B cell (primary cell): ENCODE results near the gene GBA2.

Experiments
- EZH2 ChIP-seq: IDR thresholded peaks from 2 replicates; pipeline ENCODE4 v1.6.1; 2012; ENCODE audit warnings: borderline replicate concordance, low read depth, mild to moderate bottlenecking, moderate library complexity, low read length; ENCODE audit not compliant: insufficient read depth, poor library complexity, severe bottlenecking
- TF ChIP-seq, protein P1 (sequence below): fragments of 200-600 bp; IDR thresholded peaks from one replicate; pipeline ENCODE4 v1.8.0; 2022; ENCODE audit warnings: antibody characterized with exemption, mild to moderate bottlenecking

DNA sequence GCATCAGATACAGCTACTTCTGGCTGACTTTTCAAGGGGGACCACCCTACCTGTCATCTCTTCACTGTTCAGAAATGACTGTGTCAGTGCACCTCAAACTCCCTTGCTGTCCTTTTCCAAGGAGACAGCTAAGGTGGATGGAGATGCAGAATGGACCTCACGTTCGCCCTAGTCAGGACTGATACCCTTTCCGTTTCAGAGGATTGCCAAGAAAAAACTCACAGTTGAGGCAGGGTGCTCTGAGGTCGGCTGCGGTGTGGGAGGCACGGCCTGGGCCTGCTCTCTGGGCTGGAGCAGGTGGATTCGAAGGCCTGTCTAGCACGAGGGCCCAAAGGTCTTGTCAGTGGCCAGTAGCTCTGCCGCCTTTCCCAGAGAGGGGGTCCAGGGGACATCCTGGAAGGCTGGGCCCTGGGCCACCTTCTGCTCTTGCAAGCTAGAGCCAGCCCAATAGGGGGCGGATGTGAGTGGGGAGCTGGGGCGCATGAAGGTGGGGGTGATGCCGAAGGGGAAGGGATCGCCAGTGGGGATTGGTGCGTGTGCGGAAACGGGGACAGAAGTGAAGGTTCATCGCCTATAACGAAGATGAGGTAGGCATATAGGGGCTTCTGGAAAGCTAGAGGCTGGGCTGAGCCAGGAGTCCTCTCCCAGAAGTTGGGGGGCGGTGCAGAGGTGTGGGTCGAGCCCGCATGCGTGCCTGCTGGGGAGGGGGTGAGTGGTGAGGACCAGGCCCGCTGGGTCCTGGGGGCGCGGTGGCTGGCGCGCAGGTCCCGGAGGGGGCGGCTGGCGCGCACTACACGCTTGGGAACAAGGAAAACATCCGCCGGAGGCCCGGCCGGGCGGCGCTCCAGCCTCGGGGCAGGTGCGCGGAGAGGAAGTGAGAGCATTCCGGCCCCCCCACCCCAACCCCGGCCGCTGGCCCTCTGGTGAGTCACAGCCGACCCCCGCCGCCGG lies 7.5 kb upstream of the GBA2 start:
- TF ChIP-seq, protein P1, sequence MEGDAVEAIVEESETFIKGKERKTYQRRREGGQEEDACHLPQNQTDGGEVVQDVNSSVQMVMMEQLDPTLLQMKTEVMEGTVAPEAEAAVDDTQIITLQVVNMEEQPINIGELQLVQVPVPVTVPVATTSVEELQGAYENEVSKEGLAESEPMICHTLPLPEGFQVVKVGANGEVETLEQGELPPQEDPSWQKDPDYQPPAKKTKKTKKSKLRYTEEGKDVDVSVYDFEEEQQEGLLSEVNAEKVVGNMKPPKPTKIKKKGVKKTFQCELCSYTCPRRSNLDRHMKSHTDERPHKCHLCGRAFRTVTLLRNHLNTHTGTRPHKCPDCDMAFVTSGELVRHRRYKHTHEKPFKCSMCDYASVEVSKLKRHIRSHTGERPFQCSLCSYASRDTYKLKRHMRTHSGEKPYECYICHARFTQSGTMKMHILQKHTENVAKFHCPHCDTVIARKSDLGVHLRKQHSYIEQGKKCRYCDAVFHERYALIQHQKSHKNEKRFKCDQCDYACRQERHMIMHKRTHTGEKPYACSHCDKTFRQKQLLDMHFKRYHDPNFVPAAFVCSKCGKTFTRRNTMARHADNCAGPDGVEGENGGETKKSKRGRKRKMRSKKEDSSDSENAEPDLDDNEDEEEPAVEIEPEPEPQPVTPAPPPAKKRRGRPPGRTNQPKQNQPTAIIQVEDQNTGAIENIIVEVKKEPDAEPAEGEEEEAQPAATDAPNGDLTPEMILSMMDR, result peak; percentile 70
- no peak for TF ChIP-seq EZH2
